HG03439 (cell line): Measurements from ENCODE around the gene SYPL2.
"Not testable (repeated sequence)": the region's sequence is repeated elsewhere in the genome, so short reads cannot be mapped to it uniquely, and the experiment has no call there.

Experiments
- ATAC-seq: cut with Tn5 transposase; IDR thresholded peaks from one replicate; pipeline ENCODE4 v1.9.1; 2021; ENCODE audit warnings: mild to moderate bottlenecking, moderate library complexity; ENCODE audit not compliant: unreplicated experiment

SYPL2 gene

GRCh38 chr1:109466452-109467300, at the start of gene SYPL2:
Gene SYPL2, plus strand, starts transcription at chr1:109466546. Its CDS starts 298 bp downstream, at chr1:109466844.
- no peak for ATAC-seq

GRCh38 chr1:109423498-109423897, 42.8 kb upstream of the SYPL2 start:
- ATAC-seq = no peak

- ATAC-seq = peak; percentile 28
Observed at GRCh38 chr1:109425391-109426280, 40.7 kb upstream of the SYPL2 start.

GRCh38 chr1:109426281-109427170, 39.8 kb upstream of the SYPL2 start, which contains the start of gene PSMA5:
Gene PSMA5, minus strand, starts transcription at chr1:109426448. Its CDS starts 118 bp downstream, at chr1:109426330.
- peak; percentile 98 for ATAC-seq

- no peak for ATAC-seq
Observed at GRCh38 chr1:109427171-109427467, 39.2 kb upstream of the SYPL2 start.

GRCh38 chr1:109432336-109432735, 34.0 kb upstream of the SYPL2 start:
- ATAC-seq = no peak

- no peak for ATAC-seq
Observed at GRCh38 chr1:109433322-109433721, 33.0 kb upstream of the SYPL2 start.

GRCh38 chr1:109434484-109434883, 31.9 kb upstream of the SYPL2 start:
- no peak for ATAC-seq

- no peak for ATAC-seq
Observed at GRCh38 chr1:109438798-109439297, 27.5 kb upstream of the SYPL2 start.

GRCh38 chr1:109441069-109441468, 25.3 kb upstream of the SYPL2 start:
- no peak for ATAC-seq

- ATAC-seq = no peak
Observed at GRCh38 chr1:109443476-109443875, 22.9 kb upstream of the SYPL2 start.

GRCh38 chr1:109444346-109444745, 22.0 kb upstream of the SYPL2 start:
- no peak for ATAC-seq

GRCh38 chr1:109445949-109446695, 20.2 kb upstream of the SYPL2 start:
- ATAC-seq = not testable (repeated sequence)

GRCh38 chr1:109447524-109447923, 18.8 kb upstream of the SYPL2 start:
- no peak for ATAC-seq

- no peak for ATAC-seq
Observed at GRCh38 chr1:109454497-109455133, 11.7 kb upstream of the SYPL2 start.

GRCh38 chr1:109457819-109458218, 8.5 kb upstream of the SYPL2 start:
- ATAC-seq = no peak

- ATAC-seq = no peak
Observed at GRCh38 chr1:109466125-109466451, 258 bp upstream of the SYPL2 start.

GRCh38 chr1:109467301-109467777, 993 bp downstream of the SYPL2 start:
- no peak for ATAC-seq

- ATAC-seq = no peak
Observed at GRCh38 chr1:109468061-109468460, 1.7 kb downstream of the SYPL2 start.
